GM19043 (cell line): ENCODE data around the gene SLC6A3.
"Not testable (repeated sequence)": the region's sequence is repeated elsewhere in the genome, so short reads cannot be mapped to it uniquely, and the experiment has no call there.

Source experiments
- ATAC-seq: cut with Tn5 transposase; IDR thresholded peaks from one replicate; pipeline ENCODE4 v1.9.1; 2021; ENCODE audit warnings: low read depth; ENCODE audit not compliant: unreplicated experiment

The SLC6A3 gene

DNA sequence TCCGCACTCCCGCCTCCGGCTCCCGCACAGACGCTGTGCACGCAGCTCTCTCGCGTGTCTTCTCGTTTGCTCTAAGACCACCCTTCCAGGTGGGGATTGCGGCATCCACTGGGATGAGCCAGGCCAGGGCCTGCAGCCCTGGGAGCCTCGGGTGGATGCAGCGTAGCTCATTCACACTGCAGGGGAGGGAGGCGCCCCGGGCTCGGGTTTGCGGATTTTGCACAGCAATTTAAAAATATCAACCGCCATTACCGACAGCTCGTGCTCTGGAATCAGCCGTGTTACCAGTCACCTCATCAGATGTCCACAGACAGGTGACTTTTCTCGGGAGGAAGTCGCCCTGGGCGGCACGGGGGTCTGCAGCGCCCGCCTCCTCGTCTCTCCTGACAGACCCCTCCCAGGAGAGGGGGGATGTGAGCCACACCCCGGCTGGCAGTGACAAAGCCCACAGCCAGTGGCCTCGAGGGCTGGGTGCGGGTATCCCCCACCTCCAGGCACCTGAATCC lies 20.8 kb upstream of the SLC6A3 start:
- ATAC-seq: no peak

- ATAC-seq: no peak
These were observed 19.9 kb upstream of the SLC6A3 start for GRCh38 chr5:1465117-1465516.

DNA sequence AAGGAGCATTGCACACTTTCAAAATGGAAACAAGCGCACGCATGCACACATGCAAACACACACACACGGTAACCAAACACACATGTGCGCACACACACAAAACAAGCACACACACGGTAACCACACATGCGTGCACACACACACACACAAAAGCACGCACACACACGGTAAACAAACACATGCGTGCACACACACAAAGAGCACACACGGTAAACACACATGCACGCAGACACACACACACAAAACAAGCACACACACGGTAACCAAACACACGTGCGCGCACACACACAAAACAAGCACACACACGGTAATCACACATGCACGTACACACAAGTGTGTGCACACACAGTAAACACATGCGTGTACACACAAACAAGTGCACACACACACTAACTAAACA lies 19.3 kb upstream of the SLC6A3 start:
- ATAC-seq: no peak

DNA sequence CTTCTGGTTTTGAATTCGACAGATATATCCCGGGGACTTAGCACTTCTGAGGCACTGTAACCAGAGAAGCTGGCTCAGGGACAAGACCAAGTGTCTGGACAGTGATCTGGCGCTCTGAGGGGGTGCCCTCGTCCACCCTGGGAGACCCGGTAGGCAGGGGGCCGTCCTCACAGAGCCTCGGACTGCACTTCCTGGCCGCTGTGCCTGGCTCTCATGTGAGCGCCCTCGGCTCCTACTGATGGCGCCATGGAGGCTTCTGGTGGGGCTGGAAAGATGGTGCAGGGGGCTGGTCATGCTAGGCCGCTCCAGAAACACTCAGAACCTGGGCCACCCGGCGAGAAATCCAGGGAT lies 18.8 kb upstream of the SLC6A3 start:
- ATAC-seq: no peak

- no peak for ATAC-seq
These were observed 18.3 kb upstream of the SLC6A3 start for GRCh38 chr5:1463326-1464095.

DNA sequence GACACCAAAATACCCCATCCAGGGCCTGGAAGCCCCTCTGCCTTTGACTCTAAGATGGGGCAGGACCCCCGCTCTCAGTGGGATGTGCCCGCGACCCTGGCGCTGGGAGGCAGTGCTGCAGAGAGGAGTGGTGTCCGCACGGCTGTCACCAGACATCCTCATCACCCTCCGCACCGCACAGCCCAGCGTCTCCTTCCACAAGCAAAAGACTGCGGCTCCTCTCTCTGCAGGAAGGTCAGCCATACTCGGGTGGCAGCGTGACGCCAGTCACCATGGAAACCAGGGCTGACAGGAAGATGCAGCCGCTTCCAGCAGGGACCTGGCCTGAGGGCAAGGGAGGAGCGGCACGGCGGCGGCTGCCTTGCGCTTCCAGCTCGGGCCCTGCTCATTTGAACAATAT lies 17.1 kb upstream of the SLC6A3 start:
- no peak for ATAC-seq

DNA sequence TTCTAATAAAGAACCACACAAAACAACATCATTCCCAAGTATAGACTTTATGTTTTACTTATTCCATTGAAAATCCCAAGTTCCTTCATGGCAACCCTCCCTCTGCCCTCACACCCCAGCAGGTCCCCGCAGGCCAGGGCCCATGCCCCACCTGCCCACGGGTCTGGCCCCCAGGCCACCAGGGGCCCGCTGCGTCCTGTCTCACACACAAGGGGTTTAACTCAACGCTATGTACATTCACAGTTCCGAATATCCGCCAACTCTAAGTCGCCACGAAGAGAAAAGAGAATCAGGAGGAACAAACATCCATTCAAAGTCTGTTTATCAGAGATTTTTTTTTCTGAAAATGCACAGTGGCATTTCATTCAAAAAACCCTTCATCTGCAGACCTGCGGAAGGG lies 16.2 kb upstream of the SLC6A3 start:
- ATAC-seq: no peak

DNA sequence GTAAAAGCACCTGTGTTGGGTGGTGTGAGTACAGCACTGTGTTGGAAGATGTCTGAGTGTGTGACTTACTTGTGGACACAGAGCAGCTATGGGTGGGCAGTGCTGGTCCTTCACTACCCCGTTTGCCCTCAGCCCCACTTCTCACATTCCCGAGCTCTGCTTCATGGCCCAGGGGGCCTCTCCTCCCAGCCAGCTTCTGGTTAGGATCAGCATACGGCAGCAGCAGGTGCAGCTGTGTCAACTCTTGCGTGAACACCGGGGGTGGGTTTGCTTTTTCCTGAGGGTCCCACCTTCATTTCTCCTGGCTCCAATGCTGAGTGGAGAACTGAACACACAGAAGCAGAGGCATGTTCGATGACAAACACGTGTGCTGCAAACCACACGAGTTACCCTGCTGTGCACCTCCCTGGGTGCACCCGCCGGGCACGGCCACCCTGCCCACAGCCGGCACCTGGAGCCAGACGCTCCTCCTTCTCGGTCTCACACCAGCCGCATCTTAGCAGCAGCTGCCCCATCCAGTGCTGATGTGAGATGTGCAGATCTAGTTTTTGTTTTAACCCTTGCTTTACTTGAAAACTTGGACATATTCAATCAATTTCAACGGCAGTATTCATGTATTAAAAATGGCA lies 14.9 kb upstream of the SLC6A3 start:
- ATAC-seq: no peak

DNA sequence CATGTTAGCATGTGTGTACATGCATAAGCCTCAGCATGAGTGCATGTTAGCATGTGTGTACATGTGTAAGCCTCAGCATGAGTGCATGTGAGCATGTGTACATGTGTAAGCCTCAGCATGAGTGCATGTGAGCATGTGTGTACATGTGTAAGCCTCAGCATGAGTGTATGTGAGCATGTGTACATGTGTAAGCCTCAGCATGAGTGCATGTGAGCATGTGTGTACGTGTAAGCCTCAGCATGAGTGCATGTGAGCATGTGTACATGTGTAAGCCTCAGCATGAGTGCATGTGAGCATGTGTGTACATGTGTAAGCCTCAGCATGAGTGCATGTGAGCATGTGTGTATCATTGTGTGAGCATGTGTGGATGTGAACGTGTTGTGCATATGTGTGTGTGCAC lies 14.2 kb upstream of the SLC6A3 start:
- ATAC-seq: not testable (repeated sequence)

GRCh38 chr5:1456110-1456881 lies 11.1 kb upstream of the SLC6A3 start:
- ATAC-seq: not testable (repeated sequence)

GRCh38 chr5:1453613-1454012 lies 8.4 kb upstream of the SLC6A3 start:
- no peak for ATAC-seq

DNA sequence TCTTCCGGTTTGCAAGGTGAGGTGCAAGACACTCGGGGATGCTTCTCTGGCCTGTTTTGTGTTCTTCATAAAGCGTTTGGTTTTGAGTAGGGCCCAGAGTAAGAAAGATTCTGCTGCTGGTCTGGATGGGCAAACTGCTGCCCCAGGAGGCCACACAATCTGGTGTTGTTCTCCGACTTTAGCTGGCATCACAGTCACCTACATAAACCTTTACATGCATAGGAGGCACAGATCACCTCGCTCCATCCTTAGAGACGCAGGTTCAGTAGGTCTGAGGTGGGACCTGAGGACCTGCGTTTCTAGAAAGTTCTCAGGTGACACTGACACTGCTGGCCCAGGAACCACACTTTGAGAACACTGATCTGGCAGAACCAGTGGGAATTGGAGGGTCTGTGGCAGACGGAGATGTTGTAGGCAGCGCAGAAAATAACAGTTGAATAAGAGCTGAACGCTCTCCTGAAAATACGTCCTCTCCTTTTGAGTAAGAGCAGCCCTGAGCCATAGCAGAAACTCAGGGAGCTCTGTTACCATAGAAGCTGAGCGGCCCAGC lies 3.9 kb upstream of the SLC6A3 start:
- ATAC-seq: no peak

DNA sequence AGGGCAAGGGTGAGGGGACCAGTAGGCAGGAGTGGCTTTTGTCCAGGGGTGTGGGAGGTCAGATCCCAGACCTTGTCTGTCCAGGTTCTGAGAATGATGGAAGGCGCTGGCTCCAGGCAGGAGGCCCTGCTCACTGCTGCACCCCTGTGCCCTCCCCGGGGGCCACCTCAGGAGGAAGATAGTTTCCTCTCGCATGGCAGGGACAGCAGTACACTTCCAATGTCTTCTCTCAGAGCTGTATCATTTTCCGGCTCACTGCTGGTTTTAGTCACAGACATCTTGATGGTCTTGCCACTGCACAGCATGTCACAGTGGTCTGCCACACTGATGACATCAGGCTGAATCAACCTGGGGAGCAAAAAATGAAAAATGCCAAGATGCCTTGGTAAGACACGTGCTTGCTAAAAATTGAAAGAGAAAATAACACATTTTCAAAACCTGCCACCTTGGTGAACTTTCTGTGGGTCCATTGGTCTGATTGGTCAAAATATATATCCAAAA lies 3.3 kb upstream of the SLC6A3 start:
- no peak for ATAC-seq

DNA sequence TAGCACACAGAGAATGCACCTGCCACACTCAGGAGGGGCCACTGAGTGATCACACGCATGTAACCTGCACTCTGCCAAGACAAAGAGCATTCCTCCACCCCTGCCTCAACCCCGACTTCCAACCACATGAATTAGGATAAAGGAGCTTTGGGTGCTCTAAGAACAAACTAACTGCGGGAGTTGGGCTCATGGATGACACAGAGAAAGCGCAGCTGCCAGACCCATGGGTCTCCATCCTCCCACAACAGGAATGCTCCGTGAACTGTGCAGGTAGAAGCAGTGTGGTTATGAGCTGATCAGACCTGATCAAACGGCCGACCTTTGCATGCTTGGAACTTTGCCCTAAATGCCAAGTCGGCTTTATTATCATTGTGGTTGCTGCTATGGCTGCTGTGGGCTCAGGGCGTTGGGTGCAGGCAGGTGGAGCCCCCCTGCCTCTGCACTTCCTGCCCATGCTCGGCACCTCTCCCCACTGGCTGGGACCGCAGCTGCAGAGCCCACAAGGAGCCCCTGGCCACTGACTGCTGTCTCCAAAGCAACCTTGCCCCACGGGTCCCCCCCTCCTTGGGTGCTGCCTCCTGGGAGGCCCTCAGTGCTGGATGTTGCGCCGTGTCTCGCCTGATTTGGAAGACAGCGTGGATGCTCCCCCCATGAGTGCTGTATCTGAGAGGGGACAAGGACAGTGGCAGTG lies 2.6 kb upstream of the SLC6A3 start:
- ATAC-seq: no peak

- no peak for ATAC-seq
These were observed 1.5 kb upstream of the SLC6A3 start for GRCh38 chr5:1446602-1447343.

DNA sequence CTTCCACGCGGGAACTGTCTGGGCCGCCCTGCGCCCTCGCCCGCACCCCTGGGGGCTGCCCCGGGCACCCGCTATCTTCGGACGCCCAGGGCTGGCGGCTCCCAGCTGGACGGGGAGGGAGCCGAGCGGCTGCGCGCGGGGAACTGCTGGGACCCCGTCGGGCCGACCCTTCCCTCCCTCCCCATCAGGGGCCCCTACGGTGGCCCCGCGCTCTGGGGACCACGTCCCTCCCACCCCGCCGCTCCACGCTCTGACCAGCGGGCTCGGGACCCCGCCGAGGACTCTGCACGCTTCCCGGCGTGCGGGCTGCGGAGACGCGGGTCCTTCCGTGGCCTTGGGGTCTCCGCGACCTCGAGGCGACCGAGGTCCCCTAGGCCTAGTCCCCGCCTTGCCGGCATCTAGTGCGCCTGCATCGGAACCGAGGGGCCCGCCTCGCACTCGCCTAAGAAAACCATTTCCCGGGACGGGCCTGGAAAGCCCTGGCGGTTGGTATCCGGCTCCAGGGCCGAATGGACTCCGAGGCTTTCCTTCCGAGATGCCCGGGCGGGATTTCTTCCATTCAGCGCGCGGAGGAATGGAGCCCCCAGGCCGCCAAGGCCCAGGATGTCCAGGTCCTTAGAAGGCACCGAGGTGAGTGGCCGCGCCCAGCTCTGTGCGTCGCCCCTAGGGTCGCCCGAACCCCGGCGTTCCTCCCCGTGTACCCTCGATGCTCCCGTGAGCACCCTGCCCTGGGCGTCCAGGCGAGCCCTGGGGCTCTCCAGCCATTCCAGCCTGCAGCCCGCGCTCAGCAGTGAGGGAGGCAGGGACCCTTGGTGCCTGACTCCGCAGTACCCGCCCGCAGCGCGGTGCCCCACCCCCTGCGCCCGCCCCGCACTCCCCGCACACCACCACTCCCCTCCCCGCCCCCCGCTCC lies 705 bp upstream of the SLC6A3 start:
- no peak for ATAC-seq

GRCh38 chr5:1444361-1445189 lies 665 bp downstream of the SLC6A3 start:
- no peak for ATAC-seq

DNA sequence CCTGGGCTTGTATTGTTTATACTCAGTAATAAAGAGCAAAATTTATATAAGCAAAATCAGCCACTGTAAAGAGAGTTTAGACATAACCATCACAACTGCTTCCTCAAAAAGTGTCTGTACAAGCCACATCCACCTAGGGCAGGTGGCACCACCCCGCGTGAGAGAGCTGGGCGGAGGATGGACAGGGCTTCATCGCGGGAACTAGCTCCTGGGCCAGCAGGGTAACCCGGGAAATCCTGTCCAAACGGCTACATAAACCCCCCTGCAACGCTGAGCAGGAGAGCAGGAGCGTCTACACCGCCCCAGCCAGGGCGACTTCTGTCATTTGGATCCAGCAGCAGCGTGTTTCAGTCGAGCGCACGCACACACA lies 1.3 kb downstream of the SLC6A3 start:
- ATAC-seq: no peak
